NCI-H2196 (cell line): Measurements from ENCODE around the gene EPAS1.

Experiments used
- DNase-seq: peaks from one replicate; lab custom pipeline; 2025; ENCODE audit not compliant: unreplicated experiment; lab: John Stamatoyannopoulos, UW

EPAS1 gene

DNA sequence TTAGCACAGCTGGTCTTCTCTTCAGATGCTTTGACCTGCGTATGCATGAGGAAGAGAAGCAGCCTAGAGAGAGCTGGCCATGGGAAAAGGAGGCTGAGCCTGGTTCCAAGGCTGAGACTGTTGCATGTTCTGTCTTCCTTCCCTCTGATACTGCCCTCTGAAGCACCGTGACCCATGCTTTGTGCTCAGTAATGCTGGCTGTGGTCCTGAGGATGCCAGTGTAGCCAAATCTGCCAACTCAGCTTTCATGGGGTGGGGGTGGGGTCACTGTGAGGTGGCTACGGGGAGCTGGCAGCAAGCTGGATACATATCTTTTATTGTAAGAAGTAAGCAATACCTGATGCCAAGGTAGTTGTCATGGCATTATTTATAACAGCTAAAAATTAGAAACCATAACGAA, 41.5 kb downstream of the EPAS1 start:
- no peak for DNase-seq

DNA sequence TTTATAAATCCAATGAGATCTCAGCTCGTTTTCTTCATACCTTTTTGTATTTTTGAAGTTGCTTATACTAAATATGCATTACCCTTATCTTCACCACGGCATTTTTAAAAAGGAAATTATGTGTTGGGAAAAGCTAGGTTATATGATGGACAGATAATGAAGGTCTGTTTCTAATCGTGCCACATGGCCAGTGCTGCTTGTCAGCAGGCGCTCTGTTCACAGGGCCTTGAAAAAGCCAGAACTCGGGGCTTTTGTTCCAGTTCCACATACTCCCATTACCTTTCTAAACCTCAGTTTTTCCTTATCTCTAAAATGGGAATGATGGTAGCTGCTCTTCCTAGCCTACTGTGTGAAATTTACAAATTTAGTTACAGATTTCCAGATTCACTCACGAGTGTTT, 42.0 kb downstream of the EPAS1 start:
- no peak for DNase-seq

DNA sequence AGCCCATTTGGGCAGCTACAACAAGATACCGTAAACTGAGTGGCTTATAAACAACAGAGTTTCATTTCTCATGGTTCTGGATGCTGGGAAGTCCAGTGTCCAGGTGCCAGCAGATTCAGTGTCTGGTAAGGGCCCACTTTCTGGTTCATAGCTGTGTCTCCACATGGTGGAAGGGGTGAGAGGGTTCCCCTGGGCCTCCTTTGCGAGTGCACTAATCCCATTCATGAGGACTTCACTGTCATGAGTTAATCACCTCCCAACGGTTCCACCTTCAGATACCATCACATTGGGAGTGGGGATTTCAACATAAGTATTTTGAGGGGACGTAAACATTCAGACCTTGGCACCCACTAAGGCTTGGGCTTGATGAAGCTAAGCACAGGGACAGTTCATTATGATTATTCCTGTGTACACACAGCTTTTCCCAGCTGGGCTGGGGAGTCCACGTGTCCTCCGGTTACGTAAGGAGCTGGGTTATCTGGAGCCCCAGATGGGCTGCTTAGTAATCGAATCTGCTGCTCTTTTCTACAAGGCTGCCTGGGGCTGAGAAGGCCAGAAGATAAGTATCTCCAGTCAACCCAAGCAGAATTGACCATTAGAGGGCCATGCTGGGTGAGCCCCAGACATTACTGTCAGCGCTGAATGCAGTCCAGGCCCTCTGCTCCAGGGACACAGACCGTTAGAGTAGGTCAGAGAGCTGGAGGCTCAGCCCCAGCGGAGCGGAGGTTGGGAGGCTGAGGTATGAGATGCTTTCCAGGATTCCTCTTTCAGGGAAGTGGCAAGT, 42.7 kb downstream of the EPAS1 start:
- no peak for DNase-seq

DNA sequence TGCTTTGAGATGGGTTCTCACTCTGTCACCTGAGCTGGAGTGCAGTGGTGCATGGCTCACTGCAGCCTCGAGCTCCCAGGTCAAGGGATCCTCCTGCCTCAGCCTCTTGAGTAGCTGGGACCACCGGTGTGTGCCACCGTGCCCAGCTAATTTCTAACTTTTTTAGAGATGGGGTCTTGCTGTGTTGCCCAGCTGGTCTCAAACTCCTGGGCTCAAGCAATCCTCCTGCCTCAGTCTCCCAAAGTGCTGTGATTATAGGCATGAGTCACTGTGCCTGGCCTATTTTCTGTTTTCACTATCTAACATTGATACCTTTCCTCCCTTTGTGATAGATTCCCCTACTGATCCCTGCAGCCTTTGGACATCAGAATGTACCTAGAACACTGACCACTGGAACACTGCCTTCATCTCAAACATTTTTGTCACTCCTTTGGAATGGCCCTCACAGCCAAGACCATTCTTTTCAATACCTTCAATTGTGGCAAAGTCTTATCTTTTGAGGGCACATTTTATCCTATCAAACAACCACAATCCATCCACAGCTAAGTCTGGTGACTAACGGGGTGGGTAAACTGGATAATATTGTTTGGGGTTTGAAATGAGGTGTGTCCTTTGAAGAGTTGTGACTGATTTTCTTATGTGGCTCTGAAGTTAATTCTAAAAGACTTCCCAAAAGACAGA, 43.7 kb downstream of the EPAS1 start:
- DNase-seq = no peak

DNA sequence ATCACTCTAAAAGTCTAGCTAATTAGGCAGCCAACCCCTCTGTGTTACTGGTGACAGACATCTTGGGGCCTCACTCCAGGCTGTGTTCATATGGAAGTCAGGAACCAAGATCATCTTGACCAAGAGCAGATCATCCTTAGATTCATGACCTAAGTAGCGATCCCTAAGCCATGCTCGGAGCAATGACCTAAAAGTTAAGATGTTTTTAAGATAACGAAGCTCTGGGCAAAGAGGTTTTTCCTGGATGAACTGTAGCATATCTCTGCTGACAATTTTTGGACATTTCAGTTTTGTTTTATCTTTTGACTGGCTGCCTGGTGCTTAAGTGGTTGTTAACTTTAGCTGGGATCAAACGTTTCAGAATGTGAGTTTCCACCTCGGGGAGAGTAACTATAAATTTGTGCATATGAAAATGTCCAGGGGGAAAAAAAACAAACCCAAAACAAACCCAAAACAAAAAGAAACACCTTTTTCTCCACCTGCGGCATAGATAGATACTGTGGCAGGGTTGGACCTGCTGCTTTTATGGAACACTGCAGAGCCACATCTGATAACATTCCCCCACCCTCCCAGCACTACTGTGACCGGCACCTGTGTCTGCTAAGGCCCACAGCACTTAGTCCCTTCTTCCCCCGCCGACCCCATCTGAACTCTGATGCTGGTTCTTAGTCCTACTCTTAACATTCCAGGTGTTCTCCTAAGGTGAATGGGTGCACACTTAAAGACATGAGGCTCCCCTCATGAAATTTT, 45.5 kb downstream of the EPAS1 start:
- no peak for DNase-seq

DNA sequence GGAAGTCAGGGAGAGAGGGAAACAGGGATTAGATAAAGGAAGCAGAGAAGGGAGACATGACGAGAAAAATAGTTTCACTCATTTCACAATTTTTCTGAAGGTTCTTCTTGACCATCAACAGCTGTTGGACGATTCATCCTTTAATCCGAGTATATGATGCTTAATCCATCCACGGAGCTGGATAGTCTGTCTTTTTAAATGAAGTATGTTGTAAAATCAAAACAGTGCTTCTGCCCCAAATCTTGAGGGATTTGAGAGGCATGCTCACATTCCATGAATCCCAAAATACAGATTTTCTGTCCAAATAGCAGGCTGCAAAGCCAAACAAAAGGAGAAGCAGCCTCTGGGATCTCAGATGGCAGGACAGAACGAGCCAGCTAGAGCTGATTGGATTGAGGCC, 47.5 kb downstream of the EPAS1 start:
- no peak for DNase-seq

DNA sequence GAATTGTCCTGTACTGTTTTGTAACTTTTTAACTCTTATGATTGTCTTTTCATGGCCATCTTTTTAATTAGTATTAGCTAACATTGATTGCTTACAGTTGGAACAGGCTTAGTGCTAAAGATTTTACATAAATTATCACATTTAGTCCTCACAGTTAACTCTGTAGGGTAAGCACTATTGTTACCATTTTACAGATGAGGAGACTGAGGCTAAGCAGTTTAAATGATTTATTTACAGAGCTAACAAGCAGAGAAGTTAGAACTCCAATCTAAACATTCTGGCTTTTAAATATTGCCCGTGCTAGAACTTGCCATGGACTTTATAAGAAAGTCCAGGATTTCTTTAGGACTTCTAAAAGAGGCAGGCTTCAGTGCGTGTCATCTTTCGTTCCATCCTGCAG, 48.6 kb downstream of the EPAS1 start:
- DNase-seq = no peak

DNA sequence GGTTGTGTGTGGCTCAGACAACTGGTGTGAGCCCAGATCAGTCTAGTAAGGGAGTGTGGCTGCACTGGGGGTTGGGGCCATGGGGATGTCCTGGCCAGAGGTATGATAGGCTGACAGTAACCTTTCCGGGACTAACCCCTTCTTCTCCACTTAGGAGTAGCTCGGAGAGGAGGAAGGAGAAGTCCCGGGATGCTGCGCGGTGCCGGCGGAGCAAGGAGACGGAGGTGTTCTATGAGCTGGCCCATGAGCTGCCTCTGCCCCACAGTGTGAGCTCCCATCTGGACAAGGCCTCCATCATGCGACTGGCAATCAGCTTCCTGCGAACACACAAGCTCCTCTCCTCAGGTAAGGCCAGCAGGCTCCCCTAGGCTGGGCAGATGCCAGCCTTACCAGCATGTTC, 49.5 kb downstream of the EPAS1 start:
- no peak for DNase-seq

DNA sequence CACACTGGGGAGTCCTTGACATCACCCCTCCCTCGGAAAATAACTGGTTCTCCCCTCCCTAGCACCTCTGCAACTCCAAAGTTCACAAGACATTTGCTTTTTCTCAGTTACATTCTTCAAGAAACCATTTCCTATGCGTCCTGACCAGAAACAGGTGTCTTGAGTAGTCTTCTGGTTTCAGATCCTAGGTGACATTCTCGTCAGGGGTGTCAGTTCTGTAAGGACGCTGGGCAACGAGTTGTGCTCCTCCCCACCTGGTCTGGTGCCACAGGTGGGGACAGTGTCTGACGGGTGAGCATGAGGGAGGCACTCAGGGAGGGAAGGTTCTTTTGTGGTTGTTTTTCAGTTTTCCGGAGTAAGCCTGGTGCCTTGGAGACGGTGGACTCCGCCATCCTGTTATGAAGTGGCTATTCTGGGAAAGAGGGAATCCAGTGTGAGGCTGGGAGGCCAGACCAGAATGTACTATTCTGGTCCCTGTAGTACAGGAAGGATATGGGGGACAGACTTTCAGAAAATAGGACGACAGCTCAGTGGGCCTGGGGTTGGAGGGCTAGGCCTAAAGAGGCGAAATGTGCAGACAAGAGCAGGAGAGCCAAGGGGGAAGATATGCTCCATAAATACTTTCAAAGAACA, 50.6 kb downstream of the EPAS1 start:
- DNase-seq = no peak

DNA sequence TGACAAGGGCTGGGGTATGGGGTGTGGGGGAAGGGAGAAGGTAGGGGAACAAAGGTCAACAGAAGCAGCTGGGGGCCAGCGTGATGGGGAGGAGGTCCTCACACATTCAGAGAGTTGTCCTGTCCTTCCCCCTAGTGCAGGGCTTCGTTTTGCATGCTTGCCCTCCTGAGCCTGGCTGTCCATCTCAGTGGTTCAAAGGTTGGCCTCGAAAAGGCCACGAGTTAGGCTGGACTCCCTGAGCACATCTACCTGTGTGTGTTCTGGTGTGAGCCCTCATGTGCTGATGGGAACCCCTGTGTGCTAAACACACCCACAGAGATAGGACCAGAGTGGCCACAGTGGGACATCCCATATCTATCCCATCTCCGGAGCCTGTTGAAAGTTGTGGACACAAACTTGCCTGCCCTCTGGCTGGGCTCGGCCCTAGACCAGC, 51.9 kb downstream of the EPAS1 start:
- no peak for DNase-seq

DNA sequence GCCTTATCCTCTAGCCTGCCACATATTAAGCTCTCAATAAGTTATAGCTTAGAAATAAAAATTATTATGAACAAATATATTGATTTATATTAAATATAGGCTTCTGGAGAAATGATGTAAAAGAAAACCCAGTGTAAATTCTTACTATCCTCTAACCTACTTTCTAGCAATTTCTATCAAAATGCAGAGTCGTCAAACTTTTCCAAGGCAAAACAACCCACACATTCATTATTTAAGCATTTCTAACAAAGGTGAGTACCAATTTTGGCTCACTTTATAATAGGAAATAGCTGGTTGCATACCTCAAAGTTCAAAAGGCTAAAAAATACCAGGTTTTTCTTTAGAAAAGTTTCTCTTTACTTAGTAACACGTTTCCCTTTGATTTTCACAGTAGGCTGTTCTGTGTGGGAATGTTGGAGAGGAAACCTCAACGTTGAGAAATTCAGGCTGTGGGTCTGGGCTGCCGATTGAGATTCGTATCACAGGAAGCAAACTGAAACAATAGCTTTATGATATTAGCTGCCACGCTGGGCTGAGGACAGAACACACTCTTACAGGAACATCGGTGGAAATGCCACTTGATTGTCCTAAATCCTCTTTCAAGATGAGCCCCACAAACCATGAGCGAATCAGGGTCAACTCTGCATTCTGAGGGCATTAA, 53.0 kb downstream of the EPAS1 start:
- DNase-seq = no peak

DNA sequence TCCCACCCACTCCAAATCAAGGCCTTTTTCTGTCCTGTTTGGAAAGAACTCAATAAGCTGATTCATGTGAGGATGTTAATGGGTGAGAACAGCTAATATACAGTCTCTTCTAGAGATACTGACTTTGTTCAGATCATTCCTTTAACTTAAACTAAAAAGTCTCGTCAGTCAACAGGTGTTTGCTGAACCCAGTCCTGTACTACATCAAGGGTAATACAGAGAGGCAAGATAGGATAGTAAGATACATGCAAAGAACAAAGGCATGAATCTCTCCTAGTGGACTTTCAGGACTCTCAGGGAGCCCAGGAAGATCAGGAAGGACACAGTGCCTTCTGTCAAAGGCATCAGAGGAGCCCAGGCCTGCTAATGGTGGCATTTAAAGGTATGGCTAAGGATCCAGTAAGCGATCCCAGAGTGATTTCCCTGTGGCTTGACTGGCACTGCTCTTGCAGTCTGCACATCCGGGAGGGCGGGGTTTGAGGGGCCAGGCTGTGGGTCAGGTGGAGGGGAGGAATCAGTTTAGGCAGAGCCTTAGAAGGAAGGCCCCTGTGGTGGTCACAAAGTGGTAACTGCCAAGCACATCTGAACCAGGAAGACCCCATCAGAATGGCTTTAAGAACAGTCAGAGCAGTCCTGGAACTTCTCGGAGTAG, 54.0 kb downstream of the EPAS1 start:
- DNase-seq = no peak

DNA sequence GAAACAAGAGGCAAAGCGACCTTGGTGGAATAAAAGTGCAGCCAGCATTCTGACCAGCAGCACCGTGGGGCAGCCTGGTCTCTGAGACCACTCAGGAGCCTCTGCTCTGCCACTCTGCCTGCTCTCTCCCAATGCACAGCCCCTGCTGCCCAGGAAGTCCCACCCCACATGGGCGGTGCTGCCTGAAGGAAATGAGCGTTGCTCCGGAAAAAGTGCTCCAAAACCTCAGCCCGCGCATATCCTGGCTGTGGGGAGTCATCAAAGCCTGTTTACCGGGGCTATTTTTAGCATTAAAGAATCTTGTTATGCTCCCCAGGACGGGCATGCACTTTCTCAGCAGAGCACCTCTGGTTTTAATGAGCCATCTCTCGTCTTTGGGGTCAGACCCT, 54.5 kb downstream of the EPAS1 start:
- DNase-seq = no peak

DNA sequence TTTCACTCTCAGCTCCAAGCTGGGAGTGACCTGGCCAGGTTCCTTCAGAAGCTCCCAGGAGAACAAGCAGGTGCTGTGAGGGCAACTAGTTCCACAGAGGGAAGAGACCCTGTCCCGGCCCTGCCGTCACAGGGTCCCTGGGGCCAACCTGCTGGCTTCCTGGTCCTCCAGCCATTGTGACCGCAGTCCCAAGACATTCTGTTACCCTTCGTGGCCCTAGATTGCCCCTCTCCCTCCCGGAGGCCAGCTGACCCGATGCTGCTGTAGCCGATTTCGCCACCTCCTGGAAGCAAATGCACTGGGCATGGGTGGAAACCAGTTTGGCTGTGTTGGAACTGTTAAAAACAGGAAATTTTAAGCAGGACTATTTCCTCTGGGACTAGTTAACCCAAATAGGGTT, 55.4 kb downstream of the EPAS1 start:
- DNase-seq = no peak

DNA sequence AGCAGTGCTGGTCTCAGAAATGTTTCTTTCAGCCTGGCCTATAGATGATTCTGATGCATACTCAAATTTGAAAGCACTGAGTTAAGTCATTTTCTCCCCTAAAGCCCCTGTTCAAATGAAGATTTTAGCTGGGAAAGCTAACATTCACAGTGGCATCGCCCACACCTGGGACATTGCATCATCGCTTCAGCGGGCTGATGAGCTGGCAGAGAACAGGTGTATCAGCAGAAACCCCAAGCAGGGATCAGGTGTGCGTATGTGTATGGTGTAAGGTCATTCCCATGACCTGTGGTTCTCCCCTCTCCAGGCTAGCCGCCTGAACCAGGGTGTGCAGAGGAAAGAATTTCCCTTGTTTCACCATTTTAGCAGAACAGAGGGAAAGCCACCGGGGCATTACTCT, 56.3 kb downstream of the EPAS1 start:
- no peak for DNase-seq

DNA sequence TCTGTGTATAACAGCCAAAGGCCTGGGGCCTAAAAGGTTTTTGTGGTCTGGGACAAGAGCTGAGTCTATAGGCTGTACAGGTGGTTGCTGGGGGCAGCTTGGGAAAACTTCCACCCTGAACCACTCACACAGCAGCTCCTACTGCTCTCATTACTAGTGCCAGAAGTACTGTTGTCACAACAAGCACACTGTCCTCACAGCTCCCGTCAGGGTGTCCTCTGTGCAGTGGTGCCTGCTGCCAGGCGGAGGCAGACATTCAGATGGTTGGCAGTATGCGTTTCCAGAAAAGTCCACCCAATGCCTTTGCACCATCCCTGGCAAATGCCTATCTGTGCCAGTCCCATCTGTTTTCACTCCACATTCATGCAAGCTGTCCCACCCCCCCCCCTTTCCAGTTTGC, 58.5 kb downstream of the EPAS1 start:
- DNase-seq = no peak

DNA sequence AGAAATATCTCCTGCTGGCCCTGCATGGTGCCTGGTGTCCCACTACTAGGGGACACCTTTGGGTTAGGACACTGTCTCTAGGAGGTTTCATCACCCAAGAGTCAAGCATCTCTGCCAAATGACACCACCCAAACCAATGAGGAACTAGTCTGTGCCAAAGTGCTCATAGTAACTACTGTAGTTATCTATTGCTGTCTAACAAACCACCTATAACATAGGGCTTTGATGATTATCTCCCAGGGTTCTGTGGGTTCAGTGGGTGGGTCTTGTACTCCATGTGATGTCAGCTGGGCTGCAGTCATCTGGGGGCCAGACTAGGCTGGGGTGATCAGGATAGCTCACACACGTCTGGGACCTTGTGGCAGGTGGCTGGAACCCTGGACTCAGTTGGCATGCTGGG, 59.8 kb downstream of the EPAS1 start:
- DNase-seq = no peak

DNA sequence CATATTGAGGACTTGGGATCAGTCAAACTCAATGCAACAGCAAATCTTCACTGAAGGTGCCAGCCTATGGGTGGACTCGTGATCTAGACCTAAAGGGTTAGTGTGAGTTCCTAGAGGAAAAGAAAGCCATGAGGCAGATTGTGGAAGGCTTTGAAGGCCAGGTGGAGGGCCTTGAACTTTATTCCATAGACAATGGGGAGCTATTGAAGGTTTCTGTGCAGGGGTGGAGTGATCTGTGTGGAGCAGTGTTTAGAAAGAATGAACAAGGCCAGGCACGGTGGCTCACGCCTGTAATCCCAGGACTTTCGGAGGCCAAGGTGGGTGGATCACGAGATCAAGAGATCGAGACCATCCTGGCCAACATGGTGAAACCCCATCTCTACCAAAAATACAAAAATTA, 61.5 kb downstream of the EPAS1 start:
- no peak for DNase-seq

DNA sequence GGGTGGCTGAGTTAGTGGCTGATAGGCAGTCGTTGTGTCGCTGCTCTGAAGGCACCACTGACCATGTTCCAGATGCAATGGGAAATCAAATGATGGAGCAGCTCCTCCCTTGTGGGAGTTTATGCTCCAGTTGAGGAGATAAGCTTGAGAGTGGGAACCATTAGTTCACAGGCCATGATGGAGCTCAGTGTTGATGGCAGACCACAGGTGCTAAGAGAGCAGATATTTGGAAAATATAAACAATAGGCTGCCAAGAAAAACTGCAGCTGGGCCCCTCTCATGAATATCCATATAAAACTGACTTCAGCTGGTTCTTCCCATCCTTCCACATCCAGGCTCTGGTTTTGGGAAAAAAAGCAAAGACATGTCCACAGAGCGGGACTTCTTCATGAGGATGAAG, 63.1 kb downstream of the EPAS1 start:
- no peak for DNase-seq

DNA sequence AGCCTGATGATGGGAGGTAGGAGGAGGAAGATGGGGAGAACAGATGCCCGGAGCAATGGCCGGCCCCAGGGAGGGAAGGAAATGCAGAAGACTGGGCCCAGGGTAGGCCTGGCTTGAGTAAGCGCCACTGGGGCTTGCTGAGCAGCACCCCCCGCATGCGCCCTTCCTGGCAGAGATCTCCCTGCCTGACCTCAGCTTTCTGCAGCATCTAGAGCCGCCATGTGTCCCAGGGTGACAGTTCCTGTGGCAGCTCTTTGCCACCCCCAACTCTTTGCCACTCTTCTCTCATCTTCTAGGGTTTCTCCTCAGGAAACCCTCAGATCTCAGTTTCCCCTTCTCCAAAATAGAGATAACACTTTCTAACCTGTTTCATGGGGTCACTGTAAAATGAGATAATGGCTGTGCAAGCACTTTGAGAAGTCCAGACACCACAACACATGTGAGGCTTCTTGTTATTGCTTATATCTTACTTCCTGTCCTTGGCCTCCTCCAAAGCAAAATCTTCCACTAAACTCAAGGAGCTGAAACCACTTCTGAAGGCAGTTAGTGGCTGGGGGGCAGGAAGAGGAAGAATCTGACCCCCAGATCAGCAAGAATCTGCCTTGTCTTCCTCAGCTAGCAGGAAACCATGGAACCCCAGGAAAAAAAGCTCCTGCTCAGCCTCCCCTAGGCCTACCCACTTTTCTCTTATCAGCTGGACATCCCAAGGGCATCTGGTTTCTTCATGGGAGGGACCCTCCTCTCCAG, 64.9 kb downstream of the EPAS1 start:
- DNase-seq = no peak
